Activated CD4-positive, alpha-beta memory T cell treated with anti-CD3 and anti-CD28 coated beads, Interleukin-2, amount 10 ng/mL, durations not matched to agents 7 days and 5 days (primary cell): ENCODE results near the gene SMIM11. TPM values are rescaled to one million over a fixed set of nuclear protein-coding genes. Genes with fewer than 3 reads are reported as not detected.

Experiments used
- total RNA-seq, 2 experiments: library from RNA; stranded (reverse); gene quantifications; one replicate each; pipeline ENCODE4 v1.2.3, GENCODE V29; 2021

Gene SMIM11
- total RNA-seq, 2 experiments from 2014 or later: 3.1 to 4.2 TPM

Other genes starting within 250 kb of the SMIM11 start
- not detected for gene KCNE2, start 11.5 kb upstream of the SMIM11 start, total RNA-seq
- not detected for gene SMIM34, start 48.4 kb downstream of the SMIM11 start, total RNA-seq
- under 1 TPM in 1 of 2 experiments, not detected in 1; 0.40 TPM for gene KCNE1, start 136.7 kb downstream of the SMIM11 start, total RNA-seq
- gene RCAN1, start 239.6 kb downstream of the SMIM11 start, total RNA-seq: 1 to 10 TPM; 8.3 to 8.8 TPM